DMS 273 (cell line): Measurements from ENCODE around the gene MAP2K7.
"Not testable (repeated sequence)": the region's sequence is repeated elsewhere in the genome, so short reads cannot be mapped to it uniquely, and the experiment has no call there.

Experiments used
- DNase-seq: peaks from one replicate; lab custom pipeline; 2025; ENCODE audit not compliant: unreplicated experiment; lab: John Stamatoyannopoulos, UW

Gene MAP2K7

GRCh38 chr19:7959211-7959610 lies 55.5 kb downstream of the MAP2K7 start:
- DNase-seq: no peak

- DNase-seq: not testable (repeated sequence)
Measured at GRCh38 chr19:7961082-7961481, 57.4 kb downstream of the MAP2K7 start.

GRCh38 chr19:7961920-7962626 lies 58.4 kb downstream of the MAP2K7 start:
- no peak for DNase-seq

- DNase-seq: no peak
Measured at GRCh38 chr19:7962644-7963268, 59.1 kb downstream of the MAP2K7 start.

GRCh38 chr19:7963566-7963965 lies 59.9 kb downstream of the MAP2K7 start:
- no peak for DNase-seq
